OCI-LY7 (cell line): ENCODE results near the gene RIOK3. TPM values are rescaled to one million over a fixed set of nuclear protein-coding genes. Genes with fewer than 3 reads are reported as not detected.

Experiments used
- BruUV-seq: library from RNA; stranded (reverse); fragments of 400-500 nt; replicated peaks from 2 replicates; lab custom pipeline; 2021; lab: Mats Ljungman, UMichigan
- CTCF ChIA-PET: fragments of 300-600 bp; sonication (Branson Sonifier 250); formaldehyde crosslinking; loops from one replicate; lab custom pipeline; 2022; ENCODE audit warnings: antibody characterized with exemption; ENCODE audit not compliant: unreplicated experiment; lab: Charles Lee
- POLR2A ChIA-PET: fragments of 300-600 bp; sonication (Branson Sonifier 250); formaldehyde crosslinking; loops from one replicate; lab custom pipeline; 2022; ENCODE audit warnings: antibody characterized with exemption; lab: Charles Lee
- DNase-seq: peaks from one replicate; pipeline ENCODE4 v3.0.0-alpha.2; 2015; ENCODE audit warnings: low spot score
- H2AFZ ChIP-seq: fragments of 200-600 bp; sonication (generic), shearing (Covaris generic); 2 replicates; pipeline ENCODE4 v1.6.1; 2014; ENCODE audit warnings: mild to moderate bottlenecking, antibody characterized with exemption, low read length, moderate library complexity
- H3K27ac ChIP-seq: fragments of 200-600 bp; sonication (generic); 2 replicates; pipeline ENCODE4 v1.5.1; 2014; ENCODE audit warnings: mixed run types, low read depth, mild to moderate bottlenecking, moderate library complexity, low read length, inconsistent platforms; ENCODE audit not compliant: poor library complexity, severe bottlenecking
- H3K36me3 ChIP-seq: fragments of 200-600 bp; sonication (generic); 2 replicates; pipeline ENCODE4 v1.6.1; 2014; ENCODE audit warnings: mild to moderate bottlenecking, antibody characterized with exemption, low read length, moderate library complexity, mixed read lengths; ENCODE audit not compliant: insufficient read depth
- H3K4me1 ChIP-seq: fragments of 200-600 bp; sonication (generic); 2 replicates; pipeline ENCODE4 v1.5.1; 2014; ENCODE audit warnings: mild to moderate bottlenecking, low read length; ENCODE audit not compliant: insufficient read depth, poor library complexity, severe bottlenecking
- H3K4me2 ChIP-seq: fragments of 200-600 bp; sonication (generic); 2 replicates; pipeline ENCODE4 v1.6.1; 2014; ENCODE audit warnings: mild to moderate bottlenecking, low read length
- H3K4me3 ChIP-seq: fragments of 200-600 bp; sonication (generic); 2 replicates; pipeline ENCODE4 v1.5.1; 2014; ENCODE audit warnings: mild to moderate bottlenecking, low read depth, low read length; ENCODE audit not compliant: poor library complexity, severe bottlenecking
- H3K79me2 ChIP-seq: fragments of 200-600 bp; sonication (generic); 2 replicates; pipeline ENCODE4 v1.6.1; 2016; ENCODE audit warnings: low read depth, mild to moderate bottlenecking, low read length, moderate library complexity, mixed read lengths; ENCODE audit not compliant: insufficient read depth
- H3K9me2 ChIP-seq: fragments of 200-600 bp; sonication (generic); 2 replicates; pipeline ENCODE4 v1.6.1; 2016; ENCODE audit warnings: mild to moderate bottlenecking, low read length, mixed read lengths; ENCODE audit not compliant: insufficient read depth
- H3K9me3 ChIP-seq: fragments of 200-600 bp; sonication (generic); 2 replicates; pipeline ENCODE4 v1.6.1; 2014; ENCODE audit warnings: mild to moderate bottlenecking, mixed run types, low read length, mixed read lengths
- H4K20me1 ChIP-seq: fragments of 200-600 bp; sonication (generic); 2 replicates; pipeline ENCODE4 v1.6.1; 2014; ENCODE audit warnings: mild to moderate bottlenecking, antibody characterized with exemption, low read length, moderate library complexity, mixed read lengths; ENCODE audit not compliant: insufficient read depth
- CTCF ChIP-seq: fragments of 200-600 bp; sonication (generic); conservative IDR thresholded peaks from 2 replicates; pipeline ENCODE4 v1.5.1; 2014; ENCODE audit warnings: mild to moderate bottlenecking, antibody characterized with exemption, low read length, moderate library complexity, mixed read lengths
- EZH2phosphoT487 ChIP-seq: fragments of 200-600 bp; sonication (generic); IDR thresholded peaks from 2 replicates; pipeline ENCODE4 v1.6.1; 2018; ENCODE audit warnings: low read depth, borderline replicate concordance, mild to moderate bottlenecking, mixed run types, antibody characterized with exemption, low read length, moderate library complexity, mixed read lengths
- intact Hi-C: fragments of 100-400 bp; cut with micrococcal nuclease; formaldehyde crosslinking; loops from one replicate; pipeline ENCODE4 v1.10.0; 2022; ENCODE audit not compliant: unreplicated experiment
- total RNA-seq, 2 experiments: library from RNA; depleted of rRNA in 1 of 2; stranded (reverse); fragments of >200 nt in 1 of 2; shearing (Covaris generic) in 1 of 2; gene quantifications; 2 replicates each; pipeline ENCODE4 v1.2.3, GENCODE V29; 2014 to 2022

The RIOK3 gene
- total RNA-seq, 2 experiments from 2014 or later, result 26.6 to 52.4 TPM

GRCh38 chr18:23493654-23494053 lies 40.6 kb downstream of the RIOK3 start:
- BruUV-seq, result no TSS peak
- no peaks in the 10 kb centered on the region for H3K9me2 ChIP-seq
- H3K4me2 ChIP-seq, result no peak overlapping the region
- ChIA-PET POLR2A (no interaction called here), CTCF (no interaction called here)
- no peaks in the 10 kb centered on the region for H4K20me1 ChIP-seq
- TF ChIP-seq CTCF (no peak), EZH2phosphoT487 (no peak)
- intact Hi-C loops, result no loop called here
- no peak overlapping the region for H2AFZ ChIP-seq
- peaks cover 13% of the 10 kb centered on the region; the same call in 1 of the 2 replicates for H3K9me3 ChIP-seq
- H3K4me1 ChIP-seq, result peaks cover 12% of the 10 kb centered on the region
- H3K36me3 ChIP-seq, result no peaks in the 10 kb centered on the region; the same call in 1 of the 2 replicates
- DNase-seq, result no peak
- no peak overlapping the region for H3K27ac ChIP-seq
- no peak overlapping the region for H3K4me3 ChIP-seq
- no peaks in the 10 kb centered on the region for H3K79me2 ChIP-seq

- intact Hi-C loops, result no loop called here
- BruUV-seq, result no TSS peak
- DNase-seq, result no peak
- no peaks in the 10 kb centered on the region for H3K9me2 ChIP-seq
- H2AFZ ChIP-seq, result no peak overlapping the region
- no peak for TF ChIP-seq EZH2phosphoT487
- no peak for TF ChIP-seq CTCF
- no peak overlapping the region for H3K27ac ChIP-seq
- H3K9me3 ChIP-seq, result peaks cover 13% of the 10 kb centered on the region; the same call in 1 of the 2 replicates
- peaks cover 24% of the 10 kb centered on the region for H3K4me1 ChIP-seq
- no peaks in the 10 kb centered on the region for H3K79me2 ChIP-seq
- ChIA-PET POLR2A (no interaction called here), CTCF (no interaction called here)
- no peaks in the 10 kb centered on the region; the same call in 1 of the 2 replicates for H3K36me3 ChIP-seq
- no peak overlapping the region for H3K4me3 ChIP-seq
- no peaks in the 10 kb centered on the region for H4K20me1 ChIP-seq
- no peak overlapping the region for H3K4me2 ChIP-seq
Observed at GRCh38 chr18:23494992-23495391, 41.9 kb downstream of the RIOK3 start.

- H3K9me3 ChIP-seq, result 0 out of 2 replicates have a peak, but pooled peaks cover 4% of the 10 kb centered on the region
- H3K79me2 ChIP-seq, result no peaks in the 10 kb centered on the region
- H3K27ac ChIP-seq, result no peak overlapping the region
- no peak overlapping the region for H3K4me2 ChIP-seq
- POLR2A ChIA-PET, result interaction anchor here (0.6 to 1.3 kb wide), 2 partner anchors 8 to 15 kb away, joined by 3 to 4 read pairs; no protein-coding TSS in a partner anchor
- CTCF ChIA-PET, result interaction anchor here (0.6 kb wide), 2 partner anchors 8 to 95 kb away, joined by 3 read pairs; no protein-coding TSS in a partner anchor
- no TSS peak for BruUV-seq
- no peak for DNase-seq
- TF ChIP-seq EZH2phosphoT487 (no peak), CTCF (no peak)
- no peaks in the 10 kb centered on the region for H3K9me2 ChIP-seq
- intact Hi-C loops, result no loop called here
- H3K4me3 ChIP-seq, result no peak overlapping the region
- H3K4me1 ChIP-seq, result peaks cover 24% of the 10 kb centered on the region
- no peaks in the 10 kb centered on the region for H3K36me3 ChIP-seq
- no peaks in the 10 kb centered on the region for H4K20me1 ChIP-seq
- H2AFZ ChIP-seq, result no peak overlapping the region
Observed at GRCh38 chr18:23495723-23496440, 42.8 kb downstream of the RIOK3 start.
